GM21825 (cell line): ENCODE data around the gene ZNF516.

Experiments used
- ATAC-seq: cut with Tn5 transposase; IDR thresholded peaks from one replicate; pipeline ENCODE4 v1.9.1; 2021; ENCODE audit warnings: mild to moderate bottlenecking, moderate library complexity; ENCODE audit not compliant: unreplicated experiment

Gene ZNF516

DNA sequence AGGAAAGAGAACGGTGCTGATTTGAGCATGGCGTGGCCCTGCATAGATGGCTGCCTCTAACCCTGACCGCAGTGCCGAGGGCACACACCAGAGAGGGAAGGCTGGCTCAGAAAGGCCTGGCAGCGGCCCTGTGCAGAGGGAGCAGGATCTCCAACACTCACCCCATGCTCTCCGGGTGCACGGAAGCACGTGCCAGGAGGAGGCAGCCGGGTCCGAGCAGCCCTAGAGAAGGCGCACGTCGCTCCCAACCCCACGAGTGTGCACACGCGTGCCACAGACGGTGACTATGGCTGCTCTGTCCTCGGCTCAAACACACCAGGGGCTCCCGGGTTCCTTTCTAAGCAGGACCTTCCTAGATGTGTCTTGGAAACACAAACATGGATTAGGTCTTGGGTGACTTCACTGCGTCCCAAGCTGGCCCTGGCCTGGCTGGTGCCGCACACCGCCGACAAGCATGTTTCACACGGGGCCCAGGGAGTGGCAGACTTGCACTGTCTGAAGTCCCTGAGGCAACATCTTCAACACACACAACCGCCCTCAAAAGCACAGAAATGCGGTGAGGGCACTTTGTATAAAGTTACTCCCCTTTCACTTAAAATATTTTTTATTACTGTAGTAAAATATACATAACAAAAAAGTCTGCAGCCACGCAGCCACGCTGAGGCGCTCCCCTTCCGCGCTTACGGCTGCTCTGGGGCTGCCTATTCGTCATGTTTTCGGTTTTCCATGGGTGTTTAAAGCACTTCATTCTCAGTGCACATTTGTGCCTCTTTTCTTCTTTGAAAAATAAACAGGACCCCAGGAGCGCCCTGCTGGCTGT is 110.0 kb downstream of the ZNF516 start:
- ATAC-seq: no peak

DNA sequence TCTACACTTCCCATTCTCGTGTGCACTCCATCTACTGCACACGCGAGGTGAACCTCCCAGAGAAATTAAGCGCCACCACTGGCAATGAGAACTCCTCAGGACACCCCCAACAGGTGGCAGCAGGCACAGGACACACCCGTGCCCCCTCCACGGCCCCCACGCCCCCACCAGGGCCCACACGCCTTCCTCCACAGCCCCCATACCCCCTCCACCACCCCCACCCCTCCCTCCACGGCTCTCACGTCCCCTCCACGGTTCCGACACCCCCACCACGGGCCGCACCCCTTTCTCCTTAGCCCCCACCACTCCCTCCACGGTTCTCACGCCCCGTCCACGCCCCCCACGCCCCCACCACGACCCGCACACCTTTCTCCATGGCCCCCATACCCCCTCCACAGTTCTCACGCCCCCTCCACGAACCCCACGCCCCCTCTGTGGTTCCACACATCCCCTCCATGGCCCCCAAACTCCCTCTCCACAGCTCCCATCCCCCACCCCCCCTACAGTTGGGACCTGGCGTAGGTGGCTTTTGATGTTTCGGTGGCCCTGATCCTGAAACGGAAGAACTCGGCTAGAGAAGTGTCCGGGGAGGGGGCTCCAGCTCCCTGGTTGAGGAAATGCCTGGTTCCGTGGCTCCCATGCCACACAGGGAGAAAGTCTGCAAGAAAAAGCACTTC is 110.8 kb downstream of the ZNF516 start:
- no peak for ATAC-seq

DNA sequence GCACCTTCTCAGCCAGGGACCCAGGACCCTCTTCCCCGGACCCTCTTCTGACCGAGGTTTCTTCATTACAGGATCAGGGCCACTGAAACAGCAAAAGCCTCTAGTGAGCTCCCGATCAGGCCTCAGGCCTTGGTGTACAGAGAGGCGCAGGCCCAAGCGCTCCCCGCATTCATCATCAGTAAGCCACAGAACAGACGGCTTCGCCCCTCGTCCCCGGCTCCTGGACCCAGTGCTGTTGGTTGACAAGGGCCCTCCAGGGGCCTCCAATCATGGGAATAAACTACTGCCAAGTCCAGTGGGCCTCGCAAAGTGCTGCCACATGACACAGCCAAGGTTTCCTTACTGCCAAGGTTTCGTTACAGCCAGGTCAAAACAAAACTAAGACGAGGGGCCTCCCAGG is 111.4 kb downstream of the ZNF516 start:
- ATAC-seq: no peak

- ATAC-seq: no peak
Measured at GRCh38 chr18:76382275-76382674, 112.8 kb downstream of the ZNF516 start.

GRCh38 chr18:76380791-76381405 is 114.1 kb downstream of the ZNF516 start:
- no peak for ATAC-seq

DNA sequence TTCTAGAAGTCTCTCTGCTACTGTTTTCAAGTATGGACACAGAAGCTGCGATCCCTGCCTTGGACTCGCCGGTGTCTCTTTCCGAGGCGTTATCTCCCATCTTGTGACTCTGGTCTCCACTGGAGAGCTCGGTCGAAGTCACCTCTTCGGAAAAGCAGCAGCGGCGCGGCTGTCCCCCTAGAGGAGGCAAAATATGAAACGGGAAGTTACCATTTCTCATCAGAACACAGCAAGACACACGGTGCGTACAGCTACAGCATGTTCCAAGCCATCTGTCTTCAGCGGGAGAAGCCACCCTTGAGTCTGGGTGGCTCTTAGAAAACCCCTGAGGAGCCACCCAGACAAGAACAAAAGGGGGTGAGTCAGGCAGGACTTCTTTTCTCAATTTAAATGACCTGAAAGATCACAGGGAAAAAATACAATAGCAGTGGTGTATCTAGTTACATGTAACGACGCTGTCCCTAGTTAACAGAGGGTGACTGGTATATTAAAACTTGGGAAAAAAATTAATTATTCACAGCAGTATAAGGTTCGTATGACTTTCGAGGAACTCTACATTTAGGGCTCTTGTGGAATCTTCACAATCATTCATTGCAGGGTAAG is 114.8 kb downstream of the ZNF516 start:
- no peak for ATAC-seq

- no peak for ATAC-seq
Measured at GRCh38 chr18:76379226-76380126, 115.6 kb downstream of the ZNF516 start.

DNA sequence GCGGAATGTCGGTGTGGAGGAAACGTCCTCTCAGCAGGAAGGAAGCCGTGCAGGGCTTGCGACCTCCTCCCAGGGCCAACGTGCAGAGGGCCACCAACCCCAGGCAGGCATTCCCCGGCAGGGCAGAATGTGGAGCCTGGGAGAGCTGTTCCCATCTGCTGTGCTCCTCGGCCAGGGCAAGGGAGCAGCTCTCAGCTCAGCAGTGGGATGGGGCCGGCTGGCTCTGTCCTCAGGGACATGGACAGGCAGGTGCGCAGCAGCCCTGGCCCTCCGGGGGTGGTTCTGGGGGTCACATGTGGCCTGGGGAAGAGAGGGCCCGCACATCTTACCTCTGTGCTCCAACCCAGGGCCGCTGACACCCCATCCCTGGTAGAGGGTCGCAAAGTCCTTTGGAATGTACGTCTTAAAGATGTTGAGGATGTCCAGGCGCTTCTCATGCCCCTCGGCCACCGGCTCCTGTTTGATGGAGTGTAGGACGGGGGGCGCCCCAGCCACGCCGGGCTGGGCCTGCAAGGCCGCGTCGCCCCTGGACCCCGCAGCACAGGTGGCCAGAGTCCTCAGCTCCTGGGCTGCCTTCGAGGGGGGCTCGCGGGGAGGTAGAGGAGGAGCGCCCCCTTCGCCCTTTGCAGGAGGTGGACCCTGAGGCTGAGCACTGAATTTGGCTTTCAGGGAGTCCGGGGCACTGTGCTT is 116.4 kb downstream of the ZNF516 start:
- ATAC-seq: no peak

- no peak for ATAC-seq
Measured at GRCh38 chr18:76377359-76377756, 117.7 kb downstream of the ZNF516 start.

DNA sequence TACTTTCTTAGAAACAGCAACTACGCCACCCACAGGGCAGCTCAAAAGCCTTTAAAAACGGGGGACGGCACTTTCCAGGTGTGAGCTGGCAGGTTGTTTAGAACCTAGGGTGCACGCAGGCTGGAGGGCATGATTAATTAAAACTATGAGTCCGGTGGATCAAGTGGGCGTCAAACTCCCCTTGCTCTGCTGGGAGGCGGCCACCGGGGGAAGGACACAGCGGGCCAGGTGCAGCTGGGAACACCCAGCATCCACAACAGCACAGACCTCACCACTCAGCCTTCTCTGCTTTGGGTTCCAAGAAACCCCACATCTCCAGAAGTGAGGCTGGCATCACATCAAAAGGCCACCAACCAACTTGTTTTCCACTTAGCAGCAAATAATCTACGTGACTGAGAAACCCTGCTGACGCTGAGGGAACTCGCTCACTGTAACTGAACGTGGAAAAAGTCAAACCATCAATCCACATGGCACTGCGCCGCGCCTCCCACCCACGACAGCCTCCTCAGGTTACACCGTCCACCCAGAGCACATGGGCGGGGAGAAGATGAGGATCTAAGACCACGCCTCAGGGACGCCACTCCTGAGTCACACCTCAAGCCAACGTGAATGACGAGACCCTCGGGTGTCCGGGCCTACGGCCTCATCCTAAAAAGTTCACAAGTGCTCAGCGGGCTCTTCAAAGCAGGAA is 118.2 kb downstream of the ZNF516 start:
- ATAC-seq: no peak

GRCh38 chr18:76376225-76376624 is 118.8 kb downstream of the ZNF516 start:
- ATAC-seq: no peak

- peak; percentile 53 for ATAC-seq
Measured at GRCh38 chr18:76374330-76375281, 120.4 kb downstream of the ZNF516 start.

DNA sequence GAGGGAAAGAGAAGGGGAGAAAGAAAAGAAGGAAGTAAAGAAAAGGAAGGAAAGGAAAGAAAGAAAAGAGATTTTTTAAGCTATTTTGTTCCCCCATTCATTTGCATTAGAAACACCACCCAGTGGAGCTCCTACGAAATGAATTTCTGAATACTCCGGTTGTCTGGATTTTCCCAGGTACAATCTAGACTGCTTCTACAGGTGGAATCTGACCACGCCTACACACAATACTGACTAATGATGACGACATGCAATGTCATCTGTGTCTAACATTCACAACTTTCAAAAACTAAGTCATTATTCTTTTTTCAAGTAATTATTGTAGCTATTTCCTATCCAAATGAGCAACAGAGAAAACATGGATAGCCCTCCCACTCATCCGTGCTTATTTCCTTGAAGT is 121.7 kb downstream of the ZNF516 start:
- ATAC-seq: no peak

- no peak for ATAC-seq
Measured at GRCh38 chr18:76371301-76372203, 123.5 kb downstream of the ZNF516 start.

GRCh38 chr18:76370686-76371085 is 124.4 kb downstream of the ZNF516 start:
- no peak for ATAC-seq

DNA sequence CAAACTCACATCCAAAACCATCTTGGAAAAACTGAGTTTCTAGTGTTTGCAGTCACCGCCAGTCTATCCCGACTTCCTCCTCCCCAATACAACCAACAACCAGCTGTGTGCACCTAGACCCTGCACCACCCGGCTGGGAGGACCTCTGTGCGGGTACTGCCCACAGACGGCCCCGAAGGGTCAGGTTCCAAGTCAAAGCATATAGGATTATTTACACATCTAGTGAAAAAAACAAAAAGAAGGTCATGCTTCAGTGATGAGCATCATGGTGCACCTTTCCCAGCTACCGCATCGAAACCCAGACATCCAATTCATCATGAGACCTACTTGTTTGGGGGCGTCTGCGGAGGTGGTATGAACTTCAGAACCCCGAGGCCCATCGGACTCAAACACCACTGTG is 124.8 kb downstream of the ZNF516 start:
- ATAC-seq: no peak

- ATAC-seq: no peak
Measured at GRCh38 chr18:76369791-76370190, 125.3 kb downstream of the ZNF516 start.
